RPMI8226 (cell line): ENCODE data around the gene DUSP14.

Experiments used
- DNase-seq: peaks from one replicate; pipeline ENCODE4 v3.0.0-alpha.2; 2015

Gene DUSP14

GRCh38 chr17:37518826-37519225, 29.1 kb downstream of the DUSP14 start:
- DNase-seq = no peak

DNA sequence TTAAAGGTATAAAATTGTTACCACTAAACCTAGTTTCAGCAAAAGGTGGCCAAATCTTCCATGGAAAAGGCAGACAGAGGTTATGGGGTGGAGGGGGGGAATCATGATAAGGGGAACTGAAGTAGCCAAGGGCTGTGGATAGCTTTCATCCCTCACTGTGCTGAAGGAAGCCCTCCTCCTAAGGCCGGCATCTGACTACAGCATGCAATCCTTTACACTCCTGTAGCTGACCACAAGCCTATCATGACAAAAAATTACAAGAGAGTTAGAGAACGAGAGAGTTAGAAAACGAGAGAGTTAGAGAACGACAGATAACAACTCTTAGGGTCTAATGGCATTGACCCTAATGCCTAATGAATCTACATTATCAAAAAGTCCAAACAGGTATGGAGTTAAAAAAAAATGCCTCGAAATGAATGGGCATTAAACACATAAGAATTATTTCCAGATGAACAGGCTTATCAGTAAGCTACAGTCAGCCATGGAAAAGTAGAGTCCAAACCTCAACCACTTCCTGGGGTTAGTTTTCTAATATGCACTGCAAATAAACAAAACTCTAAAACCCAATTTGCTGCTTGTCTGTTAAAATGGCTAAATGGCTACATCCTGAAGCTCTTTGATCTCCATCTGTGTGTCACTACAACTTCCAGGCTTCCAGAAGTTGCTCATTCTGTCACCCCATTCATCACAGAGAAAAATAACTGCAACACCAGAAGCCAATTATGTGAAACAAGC, 29.7 kb downstream of the DUSP14 start:
- DNase-seq = no peak

GRCh38 chr17:37520174-37520573, 30.5 kb downstream of the DUSP14 start:
- no peak for DNase-seq

DNA sequence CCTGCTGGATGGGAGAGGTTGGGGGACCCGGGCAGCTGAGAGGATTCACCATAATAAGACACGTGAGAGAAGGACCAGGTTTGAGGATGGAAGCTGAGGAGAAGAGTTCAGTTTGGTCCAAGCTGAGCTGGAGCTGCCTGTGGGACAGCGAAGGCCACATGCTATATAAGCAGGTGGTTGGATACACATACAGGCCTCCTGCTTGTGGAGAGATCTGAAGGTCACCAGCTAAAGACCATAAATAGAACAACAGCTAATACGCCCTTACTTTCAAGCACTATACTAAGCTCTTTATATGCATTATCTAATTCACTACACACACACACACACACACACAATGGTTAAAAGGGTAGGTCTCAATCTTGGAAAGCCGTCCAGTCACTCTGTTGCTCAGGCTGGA, 32.1 kb downstream of the DUSP14 start:
- no peak for DNase-seq

DNA sequence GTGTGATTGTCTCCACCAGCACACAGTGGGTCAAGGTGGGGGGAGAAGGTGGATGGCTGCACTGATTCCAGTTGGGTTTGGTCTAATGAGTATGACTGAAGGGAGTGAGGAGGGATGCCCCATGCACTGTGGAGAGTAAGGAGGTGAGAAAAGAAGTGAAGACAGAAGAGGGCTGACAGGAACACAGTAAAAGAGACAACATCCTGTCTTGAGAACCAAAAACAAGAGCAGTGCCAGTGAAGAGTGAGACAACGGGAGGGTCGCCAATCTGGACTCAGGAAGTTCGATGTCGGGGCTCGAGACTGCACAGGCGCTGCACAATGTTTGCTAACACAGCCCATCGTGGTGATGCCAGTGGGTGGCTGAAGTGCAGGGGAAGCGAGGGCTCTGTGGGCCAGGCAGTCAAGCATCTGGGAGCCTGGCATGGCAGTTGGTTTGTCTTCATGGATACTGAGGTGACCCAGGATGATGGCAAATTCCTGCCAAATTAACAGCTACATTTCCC, 34.1 kb downstream of the DUSP14 start:
- no peak for DNase-seq

DNA sequence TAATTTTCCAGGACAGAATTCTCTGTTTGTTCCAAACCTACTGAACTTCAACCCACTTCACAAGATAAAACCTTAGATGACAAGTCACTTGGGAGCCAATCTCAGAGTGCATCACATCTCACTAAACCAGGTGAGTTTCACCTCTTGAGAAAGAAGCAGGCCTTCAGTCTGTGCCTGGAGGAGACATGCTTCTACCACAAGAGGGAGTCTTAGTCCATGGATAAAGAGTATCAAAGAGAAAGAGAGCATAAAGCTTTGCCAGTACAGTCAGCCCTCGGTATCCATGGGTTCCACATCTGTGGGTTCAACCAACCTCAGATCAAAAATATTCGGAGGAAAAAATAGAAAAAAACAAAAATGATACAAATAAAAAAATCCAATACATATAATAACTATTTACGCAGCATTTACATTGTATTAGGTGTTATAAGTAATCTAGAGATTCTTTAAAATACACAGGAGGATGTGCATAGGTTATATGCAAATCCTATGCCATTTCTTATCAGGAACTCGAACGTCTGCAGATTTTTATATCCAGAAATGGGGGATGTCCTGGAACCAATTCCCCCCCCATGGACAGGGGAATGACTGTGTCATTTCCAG, 37.7 kb downstream of the DUSP14 start:
- DNase-seq = peak; percentile 44

- DNase-seq = no peak
Observed at GRCh38 chr17:37530420-37530819, 40.7 kb downstream of the DUSP14 start.

GRCh38 chr17:37532756-37533155, 43.1 kb downstream of the DUSP14 start:
- DNase-seq = no peak

- DNase-seq = no peak
Observed at GRCh38 chr17:37535906-37536305, 46.2 kb downstream of the DUSP14 start.

GRCh38 chr17:37538981-37539659, 49.4 kb downstream of the DUSP14 start:
- no peak for DNase-seq

DNA sequence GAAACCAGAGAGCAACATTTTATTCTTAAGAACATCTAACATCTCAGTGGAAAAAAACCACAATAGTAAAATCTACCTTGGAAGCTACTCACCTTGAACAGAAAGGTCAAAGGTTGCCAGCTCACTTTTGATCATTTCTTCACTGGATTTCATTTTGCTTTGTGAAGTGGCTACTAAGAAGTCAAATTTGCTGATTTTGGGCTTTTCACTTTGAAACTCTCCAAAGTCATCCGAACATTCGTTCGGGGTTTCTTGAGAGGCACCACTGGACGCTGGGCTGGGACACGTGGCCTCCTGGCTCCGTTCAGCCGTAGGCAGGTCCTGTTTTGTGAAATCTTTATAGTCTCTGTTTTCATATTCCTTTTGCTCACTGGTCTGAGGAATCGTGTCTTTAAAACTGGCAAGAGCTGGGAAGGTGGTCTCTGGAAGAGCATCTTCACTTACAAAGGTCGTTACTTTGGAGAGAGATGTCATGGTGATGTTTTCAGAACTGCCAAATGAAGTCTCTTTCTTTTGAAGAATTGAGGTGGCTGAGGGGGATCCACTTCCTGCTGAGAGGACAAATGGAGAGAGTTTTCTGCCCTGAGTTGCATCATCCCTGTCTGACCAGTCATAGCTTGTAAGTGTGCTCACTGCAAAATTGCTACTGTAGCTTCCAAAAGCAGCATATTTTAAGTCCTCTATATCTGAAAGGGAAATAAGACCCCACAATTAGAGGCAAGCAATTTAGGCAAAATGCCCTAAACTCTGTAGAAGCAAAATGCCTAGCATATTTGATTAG, 52.4 kb downstream of the DUSP14 start:
- DNase-seq = no peak

DNA sequence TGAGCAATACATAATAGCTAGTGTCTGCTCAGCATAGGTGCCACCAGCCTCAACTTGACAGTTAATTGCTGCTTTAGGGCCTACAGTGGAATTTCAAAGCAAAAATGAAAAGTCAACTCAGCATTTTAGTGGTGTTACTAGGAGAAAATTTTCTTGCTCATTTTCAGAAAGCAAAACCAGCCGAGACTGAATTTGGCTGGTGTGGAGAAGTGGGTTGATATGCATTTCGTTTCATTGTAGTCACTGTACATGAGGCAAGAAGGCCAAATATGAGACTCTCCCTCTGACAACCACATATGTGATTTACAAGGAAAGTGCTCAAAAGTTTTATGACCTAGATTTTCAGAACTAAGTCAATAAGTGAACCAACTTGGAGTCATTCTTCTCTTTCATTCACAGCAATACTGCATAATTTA, 54.0 kb downstream of the DUSP14 start:
- DNase-seq = no peak

GRCh38 chr17:37545486-37545885, 55.8 kb downstream of the DUSP14 start:
- DNase-seq = no peak

GRCh38 chr17:37546302-37546701, 56.6 kb downstream of the DUSP14 start:
- no peak for DNase-seq

GRCh38 chr17:37547986-37548385, 58.3 kb downstream of the DUSP14 start:
- no peak for DNase-seq

GRCh38 chr17:37551788-37552187, 62.1 kb downstream of the DUSP14 start:
- DNase-seq = no peak

DNA sequence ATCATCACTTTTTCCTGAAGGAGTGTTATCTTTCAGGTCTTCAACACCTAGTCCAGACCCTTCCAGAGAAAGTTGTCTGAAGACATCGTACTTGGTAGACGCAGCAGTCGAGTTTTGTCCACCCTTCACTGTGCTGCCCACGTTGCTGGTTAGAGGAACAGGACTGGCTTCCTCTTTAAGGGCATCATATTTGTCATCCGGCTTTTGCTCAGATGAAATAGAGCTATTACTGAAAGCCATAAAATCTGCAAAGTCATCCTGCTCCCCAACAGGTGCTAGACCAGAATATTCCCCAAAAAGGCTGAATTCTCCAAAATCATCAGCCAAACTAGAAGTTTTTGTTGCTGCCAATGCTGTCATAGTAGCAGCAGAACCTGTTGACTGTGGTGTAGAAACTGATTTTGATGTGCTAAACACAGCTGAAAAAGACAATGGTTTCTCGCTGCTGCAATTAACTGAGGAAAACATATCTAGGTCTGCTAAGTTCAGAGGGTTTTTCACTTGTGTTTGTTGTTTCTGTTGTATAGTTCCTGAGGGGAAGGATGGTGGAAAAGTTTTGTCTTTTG, 63.8 kb downstream of the DUSP14 start:
- DNase-seq = no peak

DNA sequence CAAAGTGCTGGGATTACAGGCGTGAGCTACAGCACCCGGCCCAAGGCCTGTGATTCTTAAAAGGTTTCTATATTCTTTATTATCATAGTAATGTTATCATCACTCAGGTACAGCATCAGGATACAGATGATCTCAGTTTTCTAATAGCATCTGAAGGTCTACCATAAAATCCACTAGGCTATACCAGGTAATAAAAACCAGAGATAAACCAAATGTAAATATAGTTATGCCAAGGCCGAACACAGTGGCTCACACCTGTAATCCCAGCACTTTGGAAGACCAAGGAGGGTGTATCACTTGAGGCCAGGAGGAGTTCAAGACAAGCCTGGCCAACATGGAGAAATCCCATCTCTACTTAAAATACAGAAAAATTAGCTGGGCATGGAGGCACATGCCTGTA, 65.7 kb downstream of the DUSP14 start:
- no peak for DNase-seq

GRCh38 chr17:37557482-37557881, 67.8 kb downstream of the DUSP14 start:
- no peak for DNase-seq

DNA sequence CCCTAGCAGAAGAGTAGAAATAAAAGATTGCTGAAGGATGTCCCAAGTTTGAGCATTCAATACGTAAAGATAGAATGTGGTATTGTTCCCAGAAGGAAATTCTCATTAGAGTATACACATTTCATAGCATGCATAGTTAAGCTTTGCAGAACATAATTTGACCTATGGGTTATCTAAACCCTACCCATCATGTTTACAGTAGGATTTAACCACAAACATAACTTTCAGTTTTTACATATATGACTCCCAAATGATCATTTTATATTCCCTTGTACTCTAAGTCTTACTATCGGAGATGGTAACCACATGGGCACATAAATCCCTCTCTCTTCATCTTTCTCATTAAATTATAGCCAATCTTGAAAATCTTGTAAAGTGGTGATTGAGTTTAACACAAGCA, 68.6 kb downstream of the DUSP14 start:
- DNase-seq = no peak

GRCh38 chr17:37562016-37562745, 72.5 kb downstream of the DUSP14 start:
- DNase-seq = no peak
